DMS 273 (cell line): ENCODE results near the gene COQ8A.
A peak's percentile ranks its signal among the peaks of the same experiment; 100 is the strongest.

Source experiments
- DNase-seq: peaks from one replicate; lab custom pipeline; 2025; ENCODE audit not compliant: unreplicated experiment; lab: John Stamatoyannopoulos, UW

Gene COQ8A

GRCh38 chr1:226940029-226940805 lies at the start of gene COQ8A:
Gene COQ8A, plus strand, starts transcription at chr1:226940294. Its CDS starts 21,092 bp downstream, at chr1:226961386.
- peak; percentile 100 for DNase-seq

- no peak for DNase-seq
Observed at GRCh38 chr1:226890331-226891108, 49.6 kb upstream of the COQ8A start.

GRCh38 chr1:226891346-226891745 lies 48.7 kb upstream of the COQ8A start:
- DNase-seq, result no peak

- no peak for DNase-seq
Observed at GRCh38 chr1:226891846-226892523, 48.1 kb upstream of the COQ8A start.

- DNase-seq, result peak; percentile 12
Observed at GRCh38 chr1:226892524-226892875, 47.6 kb upstream of the COQ8A start.

GRCh38 chr1:226893936-226894335 lies 46.2 kb upstream of the COQ8A start:
- no peak for DNase-seq

- DNase-seq, result no peak
Observed at GRCh38 chr1:226894826-226895225, 45.3 kb upstream of the COQ8A start.

- no peak for DNase-seq
Observed at GRCh38 chr1:226895644-226896043, 44.5 kb upstream of the COQ8A start.

- no peak for DNase-seq
Observed at GRCh38 chr1:226898246-226898645, 41.8 kb upstream of the COQ8A start.

- DNase-seq, result no peak
Observed at GRCh38 chr1:226901421-226901820, 38.7 kb upstream of the COQ8A start.

GRCh38 chr1:226902601-226903000 lies 37.5 kb upstream of the COQ8A start:
- no peak for DNase-seq

- peak; percentile 15 for DNase-seq
Observed at GRCh38 chr1:226903819-226904716, 36.0 kb upstream of the COQ8A start.

- no peak for DNase-seq
Observed at GRCh38 chr1:226904772-226905171, 35.3 kb upstream of the COQ8A start.

- DNase-seq, result no peak
Observed at GRCh38 chr1:226908419-226908818, 31.7 kb upstream of the COQ8A start.

GRCh38 chr1:226908913-226909312 lies 31.2 kb upstream of the COQ8A start:
- no peak for DNase-seq

- peak; percentile 65 for DNase-seq
Observed at GRCh38 chr1:226912587-226913176, 27.4 kb upstream of the COQ8A start.

- DNase-seq, result no peak
Observed at GRCh38 chr1:226915672-226915995, 24.5 kb upstream of the COQ8A start.

GRCh38 chr1:226916497-226916896 lies 23.6 kb upstream of the COQ8A start:
- no peak for DNase-seq

GRCh38 chr1:226919587-226919986 lies 20.5 kb upstream of the COQ8A start:
- no peak for DNase-seq

- no peak for DNase-seq
Observed at GRCh38 chr1:226919995-226920394, 20.1 kb upstream of the COQ8A start.
